ENCODE results near the gene NR5A2.

DNA sequence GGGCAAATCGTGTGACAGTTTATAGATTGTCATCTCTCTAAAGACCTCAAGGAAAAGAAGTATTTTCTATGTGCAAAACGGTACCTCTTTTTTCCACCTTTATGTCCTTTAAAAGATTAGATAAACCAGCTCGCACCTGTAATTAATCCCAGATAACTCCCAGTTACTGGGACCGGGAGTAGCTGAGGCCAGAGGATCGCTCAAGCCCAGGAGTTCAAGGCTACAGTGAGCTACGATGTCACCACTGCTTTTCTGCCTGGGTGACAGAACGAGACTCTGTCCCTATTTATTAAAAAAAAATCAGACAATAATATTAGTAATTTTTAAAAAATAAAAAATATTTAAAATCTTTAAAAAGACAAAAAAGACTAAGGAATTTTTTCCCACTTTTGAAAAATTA, 141.4 kb downstream of the NR5A2 start:
- TF ChIP-seq, protein P1, sequence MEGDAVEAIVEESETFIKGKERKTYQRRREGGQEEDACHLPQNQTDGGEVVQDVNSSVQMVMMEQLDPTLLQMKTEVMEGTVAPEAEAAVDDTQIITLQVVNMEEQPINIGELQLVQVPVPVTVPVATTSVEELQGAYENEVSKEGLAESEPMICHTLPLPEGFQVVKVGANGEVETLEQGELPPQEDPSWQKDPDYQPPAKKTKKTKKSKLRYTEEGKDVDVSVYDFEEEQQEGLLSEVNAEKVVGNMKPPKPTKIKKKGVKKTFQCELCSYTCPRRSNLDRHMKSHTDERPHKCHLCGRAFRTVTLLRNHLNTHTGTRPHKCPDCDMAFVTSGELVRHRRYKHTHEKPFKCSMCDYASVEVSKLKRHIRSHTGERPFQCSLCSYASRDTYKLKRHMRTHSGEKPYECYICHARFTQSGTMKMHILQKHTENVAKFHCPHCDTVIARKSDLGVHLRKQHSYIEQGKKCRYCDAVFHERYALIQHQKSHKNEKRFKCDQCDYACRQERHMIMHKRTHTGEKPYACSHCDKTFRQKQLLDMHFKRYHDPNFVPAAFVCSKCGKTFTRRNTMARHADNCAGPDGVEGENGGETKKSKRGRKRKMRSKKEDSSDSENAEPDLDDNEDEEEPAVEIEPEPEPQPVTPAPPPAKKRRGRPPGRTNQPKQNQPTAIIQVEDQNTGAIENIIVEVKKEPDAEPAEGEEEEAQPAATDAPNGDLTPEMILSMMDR (IDR thresholded peaks at IDR 0.05; ENCODE audit: low read length): no peak
- TF ChIP-seq EZH2 (IDR thresholded peaks at IDR 0.05; ENCODE audit: borderline replicate concordance, low read length): no peak

All from OCI-LY1 (cell line).